GM21723 (cell line): ENCODE measurements around the gene CKAP5.

Experiments
- ATAC-seq: cut with Tn5 transposase; IDR thresholded peaks from one replicate; pipeline ENCODE4 v1.9.1; 2021; ENCODE audit warnings: mild to moderate bottlenecking, moderate library complexity; ENCODE audit not compliant: unreplicated experiment

The CKAP5 gene

DNA sequence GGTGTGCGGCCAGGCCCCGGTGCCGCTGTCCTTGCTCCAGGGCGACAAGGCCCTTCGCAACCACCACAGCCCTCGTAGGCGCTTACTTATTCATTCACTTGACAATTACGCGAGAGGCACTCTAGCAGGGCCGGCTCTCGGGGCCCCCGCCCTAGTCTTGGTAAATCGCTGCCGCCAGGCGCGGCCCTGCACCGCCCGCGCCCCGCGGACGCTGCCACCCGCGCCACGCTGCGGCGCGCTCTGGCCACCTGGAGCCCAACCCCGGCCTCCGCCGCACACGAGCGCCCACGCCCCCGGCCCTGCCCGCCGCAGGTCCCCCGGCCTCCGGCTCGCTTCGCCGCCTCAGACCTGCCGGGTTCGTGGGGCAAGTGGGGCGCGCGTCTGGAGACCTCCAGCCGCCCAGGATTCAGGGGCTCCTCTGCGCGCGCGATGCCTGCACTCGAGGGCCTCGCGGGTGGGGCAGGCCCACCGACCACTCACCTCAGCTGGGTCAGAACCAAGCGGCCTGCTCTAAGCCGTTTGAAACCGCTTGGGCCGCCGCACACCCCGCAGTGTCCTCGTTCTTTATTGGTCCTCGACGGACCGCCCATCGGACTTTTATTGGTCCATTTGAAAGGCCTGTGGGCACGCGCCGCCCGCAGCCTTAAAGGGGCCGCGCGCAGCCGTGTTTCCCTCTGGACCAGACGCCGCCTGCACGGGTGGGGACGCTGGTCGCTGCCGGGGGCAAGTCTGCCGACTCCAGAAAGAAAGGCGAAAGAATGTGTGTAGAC, at the start of gene CKAP5:
Gene CKAP5 (minus strand): TSS at position 541 of the 770 bp plus-strand sequence. CDS start 25,049 bp downstream, outside the sequence.
- ATAC-seq: peak; percentile 93

- no peak for ATAC-seq
These were observed 49.7 kb upstream of the CKAP5 start for GRCh38 chr11:46895821-46896220.

DNA sequence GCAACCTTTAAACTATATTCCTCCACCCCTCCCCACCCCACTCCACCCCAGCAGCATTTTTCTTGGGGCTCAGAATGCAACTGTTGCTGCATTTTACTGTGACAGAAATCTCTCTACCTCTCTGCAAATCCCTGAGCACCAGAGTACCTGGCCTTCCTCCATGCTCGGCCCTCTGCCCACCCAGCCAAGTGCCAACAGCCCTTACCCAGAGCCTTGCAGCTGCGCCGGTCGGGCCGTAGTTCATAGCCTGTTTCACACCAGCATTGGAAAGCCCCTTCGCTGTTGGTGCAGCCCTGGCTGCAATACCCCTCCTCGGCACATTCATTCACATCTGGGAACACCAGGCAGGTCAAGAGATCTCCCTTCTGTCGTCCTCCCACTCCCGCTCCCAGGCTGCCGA, 48.9 kb upstream of the CKAP5 start:
- no peak for ATAC-seq

GRCh38 chr11:46894506-46894905, 48.4 kb upstream of the CKAP5 start:
- no peak for ATAC-seq

DNA sequence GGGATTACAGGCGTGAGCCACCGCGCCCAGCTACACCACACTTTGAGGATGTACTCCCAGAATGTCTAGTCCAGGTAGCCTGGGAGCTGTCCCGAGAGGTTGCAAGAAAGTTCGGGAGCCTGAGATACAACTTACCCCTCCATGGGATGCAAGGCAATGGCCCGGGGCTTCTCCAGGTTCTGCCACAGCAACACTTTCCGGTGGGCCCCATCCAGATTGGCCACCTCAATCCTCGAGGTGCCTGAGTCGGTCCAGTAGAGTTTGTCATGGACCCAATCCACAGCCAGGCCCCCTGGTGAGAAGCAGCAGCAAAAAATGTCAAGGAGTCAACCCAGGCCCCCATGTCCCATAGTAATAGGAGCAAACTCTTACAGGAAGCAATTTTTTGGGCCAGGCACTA, 46.8 kb upstream of the CKAP5 start:
- ATAC-seq: no peak

- no peak for ATAC-seq
These were observed 46.0 kb upstream of the CKAP5 start for GRCh38 chr11:46892109-46892508.

GRCh38 chr11:46890665-46891064, 44.6 kb upstream of the CKAP5 start:
- no peak for ATAC-seq

DNA sequence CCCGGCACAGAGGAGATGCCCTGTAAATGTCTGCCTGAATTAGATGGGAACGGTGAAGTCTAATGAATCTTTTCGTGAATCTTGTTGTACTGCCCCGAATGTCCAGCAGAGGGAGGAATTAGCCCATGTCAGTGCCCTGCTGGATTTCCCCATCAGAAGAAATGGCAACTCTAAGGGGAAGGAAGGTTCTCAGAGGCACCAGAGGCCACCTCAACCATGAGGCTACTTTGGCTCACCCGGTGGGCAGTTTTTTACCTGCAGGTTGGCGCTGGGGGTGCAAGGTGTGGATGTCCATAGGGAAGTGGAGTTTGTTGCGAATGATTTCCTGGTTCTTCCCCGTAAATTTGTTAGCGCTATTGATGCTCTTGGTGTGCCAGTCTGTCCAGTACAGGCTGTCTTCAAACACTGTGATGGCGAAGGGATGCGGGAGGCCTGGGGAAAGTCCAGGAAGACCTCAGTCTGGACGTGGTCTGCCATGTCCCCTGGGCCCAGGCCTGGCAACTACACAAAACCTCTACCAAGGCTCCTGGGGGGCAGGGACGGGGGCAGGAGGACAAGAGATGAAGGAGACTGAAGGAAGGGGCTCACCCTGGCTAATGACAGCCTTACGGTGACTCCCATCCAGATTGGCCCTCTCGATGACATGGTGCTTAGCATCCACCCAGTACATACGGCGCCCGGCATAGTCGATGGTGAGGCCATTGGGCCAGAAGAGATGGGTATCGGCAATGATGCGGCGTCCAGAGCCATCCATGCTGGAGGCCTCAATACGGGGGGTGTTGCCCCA, 43.8 kb upstream of the CKAP5 start:
- ATAC-seq: no peak

- ATAC-seq: no peak
These were observed 43.2 kb upstream of the CKAP5 start for GRCh38 chr11:46889251-46889650.

DNA sequence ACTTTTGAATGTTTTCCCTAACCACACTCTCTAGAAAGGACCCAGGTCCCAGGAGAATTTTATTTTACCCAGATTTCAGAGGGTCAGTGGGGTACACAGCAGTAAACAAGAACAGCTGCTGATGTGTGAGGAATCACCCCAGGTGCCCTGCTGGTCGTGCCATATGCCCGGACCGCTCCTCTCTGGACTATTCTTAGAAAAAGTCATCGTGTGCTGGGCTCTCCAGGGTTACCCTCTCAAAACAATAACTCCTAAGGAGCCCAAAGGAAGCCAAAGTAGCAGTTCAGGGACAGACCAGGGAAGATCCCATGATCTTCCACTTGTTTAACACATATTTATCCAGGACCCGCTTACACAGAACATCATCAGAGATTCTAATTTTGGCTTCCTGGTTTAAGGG, 42.6 kb upstream of the CKAP5 start:
- ATAC-seq: no peak

DNA sequence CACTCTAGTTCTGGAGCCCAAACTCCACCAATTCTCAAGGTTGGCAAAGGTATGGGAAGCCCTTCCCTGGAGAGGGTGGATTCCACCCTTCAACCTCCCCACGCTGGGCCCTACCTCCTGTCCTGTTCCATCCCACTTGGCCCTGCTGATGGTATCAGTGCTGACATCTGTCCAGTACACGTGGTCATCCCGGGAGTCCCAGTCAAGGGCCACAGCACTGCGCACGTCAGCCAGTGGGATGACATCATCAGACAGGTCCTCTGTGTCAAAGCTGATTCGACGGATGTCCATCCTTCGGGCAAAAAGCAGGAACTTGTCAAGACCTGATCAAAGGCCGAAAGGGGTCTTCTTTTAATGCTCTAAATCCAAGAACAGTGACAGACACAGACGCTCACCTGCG, 40.1 kb upstream of the CKAP5 start:
- ATAC-seq: no peak

DNA sequence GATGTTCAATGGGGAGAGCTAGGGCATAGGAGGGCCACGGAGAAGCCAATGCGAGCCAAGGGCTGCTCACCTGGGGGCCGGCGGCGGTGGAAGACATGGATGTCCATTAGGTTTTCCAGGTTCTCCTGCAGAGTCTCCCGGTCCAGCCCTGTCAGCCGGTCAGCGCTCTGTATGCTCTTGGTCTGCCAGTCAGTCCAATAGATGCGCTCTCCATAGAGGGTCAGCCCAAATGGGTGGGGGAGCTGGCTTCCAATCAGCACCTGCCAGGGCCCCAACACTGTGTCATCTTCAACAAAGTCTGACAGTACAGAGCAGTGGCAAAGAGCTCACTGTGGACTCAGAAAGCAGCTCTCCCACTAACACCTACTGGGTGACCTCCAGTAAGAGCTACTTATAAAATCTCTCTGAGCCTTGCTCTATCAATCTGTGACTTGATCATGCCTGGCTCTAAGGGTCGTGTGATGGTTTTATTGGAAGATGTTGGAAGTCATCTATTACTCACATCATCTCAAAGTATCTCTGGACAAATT, 33.0 kb upstream of the CKAP5 start:
- ATAC-seq: no peak

DNA sequence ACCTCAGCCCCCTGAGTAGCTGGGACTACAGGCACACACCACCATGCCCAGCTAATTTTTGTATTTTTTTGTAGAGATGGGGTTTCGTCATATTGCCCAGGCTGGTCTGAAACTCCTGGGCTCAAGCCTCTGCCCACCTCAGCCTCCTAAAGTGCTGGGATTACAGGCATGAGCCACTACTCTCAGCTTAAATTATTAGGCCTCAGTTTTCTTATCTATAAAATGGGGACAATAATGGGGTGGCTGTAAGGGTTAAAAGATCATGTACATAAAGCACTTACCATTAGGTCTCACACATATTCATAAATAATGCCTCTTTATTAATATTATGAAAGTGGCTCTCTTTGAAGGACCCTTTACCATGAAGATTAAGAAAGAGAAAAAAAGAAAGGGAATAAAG, 31.5 kb upstream of the CKAP5 start:
- no peak for ATAC-seq

GRCh38 chr11:46876471-46876870, 30.4 kb upstream of the CKAP5 start:
- ATAC-seq: no peak

DNA sequence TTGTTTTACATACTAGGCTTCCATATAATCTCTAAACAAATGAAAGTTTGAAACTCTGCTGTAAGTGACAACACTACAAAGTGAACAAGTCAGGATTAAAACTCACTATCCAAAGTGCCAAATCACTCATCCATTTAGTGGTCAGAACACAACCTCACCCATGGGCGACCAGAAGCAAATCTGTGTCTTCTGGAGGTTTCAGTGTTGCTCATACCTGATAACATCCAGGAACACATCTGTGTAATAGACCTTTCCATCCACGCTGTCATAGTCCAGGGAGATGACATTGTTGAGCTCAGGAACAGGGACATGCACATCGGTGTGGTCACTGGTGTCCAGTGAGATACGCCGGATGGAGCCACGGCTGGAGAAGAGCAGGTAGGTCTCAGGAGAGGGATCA, 28.5 kb upstream of the CKAP5 start:
- ATAC-seq: no peak

- ATAC-seq: no peak
These were observed 22.8 kb upstream of the CKAP5 start for GRCh38 chr11:46868912-46869311.

GRCh38 chr11:46865340-46865739, 19.3 kb upstream of the CKAP5 start:
- ATAC-seq: no peak

DNA sequence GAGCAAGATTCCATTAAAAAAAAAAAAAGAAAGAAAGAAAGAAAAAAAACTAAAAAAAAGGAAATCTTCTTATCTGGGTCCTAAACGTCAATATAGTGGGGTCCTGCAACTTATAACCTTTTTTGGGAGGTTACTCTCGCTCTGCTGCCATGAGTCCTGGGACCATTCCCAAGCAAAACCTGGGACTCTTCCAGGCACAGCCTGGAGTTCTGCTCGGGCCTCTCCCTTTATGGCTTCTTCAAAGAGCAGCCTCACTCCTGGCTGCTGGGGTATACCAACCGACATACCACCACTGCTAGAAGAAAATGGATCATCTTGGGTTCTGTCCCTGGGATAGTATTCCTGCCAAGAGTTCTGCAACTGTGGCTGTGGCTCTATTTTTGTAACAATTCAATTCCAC, 14.1 kb upstream of the CKAP5 start:
- ATAC-seq: no peak

- no peak for ATAC-seq
These were observed 13.0 kb upstream of the CKAP5 start for GRCh38 chr11:46858920-46859546.

DNA sequence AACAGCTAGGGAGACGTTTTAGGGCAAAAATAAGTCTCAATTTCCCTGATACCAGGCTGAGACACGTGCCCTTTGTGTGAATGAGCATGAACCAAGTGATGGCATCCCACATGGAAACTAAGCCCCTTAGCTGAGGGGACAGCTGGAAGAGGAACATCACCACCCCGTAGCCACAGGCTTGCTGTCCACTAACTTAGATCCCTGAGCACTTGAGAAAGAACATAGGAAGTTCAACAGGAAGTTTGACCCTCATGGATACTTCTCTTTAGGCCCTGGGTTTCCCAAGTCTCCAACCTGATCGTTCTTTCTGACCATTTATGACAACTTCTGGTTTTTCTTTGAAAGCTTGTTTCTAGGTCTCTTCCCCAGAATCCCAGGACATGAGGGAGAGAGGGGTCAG, 11.6 kb upstream of the CKAP5 start:
- no peak for ATAC-seq

- no peak for ATAC-seq
These were observed 10.7 kb upstream of the CKAP5 start for GRCh38 chr11:46856605-46857343.
